ENCODE measurements around the gene IL6. TPM values are rescaled to one million over a fixed set of nuclear protein-coding genes. Genes with fewer than 3 reads are reported as not detected.
A peak's percentile ranks its signal among the peaks of the same experiment; 100 is the strongest.
"Not testable (repeated sequence)": the region's sequence is repeated elsewhere in the genome, so short reads cannot be mapped to it uniquely, and the experiment has no call there.

IL6 gene
- total and polyA plus RNA-seq, 2 of the 13 experiments (the other 11 are each of a cell fraction or from before 2014, with no cell fraction given), result not detected

- BruUV-seq (replicated peaks); H3K27ac ChIP-seq (ENCODE audit: extremely low read length, insufficient read depth, low read length); ATAC-seq; H3K27me3 ChIP-seq (ENCODE audit: control insufficient read depth in 1 of 2, insufficient read depth in 2 of 2, low read length in 2 of 2); H3K9ac ChIP-seq (ENCODE audit: insufficient read depth, low read depth, low read length); H2AFZ ChIP-seq (ENCODE audit: low read length); DNase-seq (ENCODE audit: low spot score); H3K4me1 ChIP-seq (ENCODE audit: insufficient read depth, low read length); H3K9me3 ChIP-seq (ENCODE audit: low read length); H3K4me3 ChIP-seq (replicated peaks in 1 of 3; ENCODE audit: insufficient read depth in 1 of 3, low read depth in 2 of 3, low read length in 3 of 3); intact Hi-C loops (cut with micrococcal nuclease; ENCODE audit: unreplicated experiment); CTCF ChIA-PET (ENCODE audit: low intra/inter-chr PET ratio, low total read pairs); in situ Hi-C loops (cut with HindIII; ENCODE audit: extremely low pct_ligation_motif_present, low pct_unique_long_range_greater_than_20kb); POLR2A ChIA-PET; H3K36me3 ChIP-seq (replicated peaks in 1 of 2; ENCODE audit: control insufficient read depth in 1 of 2, insufficient read depth in 2 of 2, low read length in 2 of 2); H4K20me1 ChIP-seq (ENCODE audit: insufficient read depth, low read length); H3K79me2 ChIP-seq (ENCODE audit: insufficient read depth, low read length); FAIRE-seq; H3K4me2 ChIP-seq (ENCODE audit: low read depth, low read length); TF ChIP-seq LCORL (CRISPR knock-in tag; IDR thresholded peaks at IDR 0.05): not testable (repeated sequence)
- 59% methylated on average over 8 of the region's 8 CpGs for WGBS (ENCODE audit: low lambda C conversion rate)
- peak; percentile 90 for TF ChIP-seq LCORL (IDR thresholded peaks at IDR 0.05)
Measured at GRCh38 chr7:22688934-22689333, 38.1 kb upstream of the IL6 start.

- peaks cover 0 to 6% of the 10 kb centered on the region in 2 experiments; a peak in 1 of 5 replicates for H3K27me3 ChIP-seq (ENCODE audit: control insufficient read depth in 1 of 2, insufficient read depth in 2 of 2, low read length in 2 of 2)
- ChIA-PET POLR2A (no interaction called here), CTCF (ENCODE audit: low intra/inter-chr PET ratio, low total read pairs) (no interaction called here)
- DNase-seq (ENCODE audit: low spot score) (no peak), ATAC-seq (no peak), FAIRE-seq (no peak)
- H3K79me2 ChIP-seq (ENCODE audit: insufficient read depth, low read length), result no peaks in the 10 kb centered on the region
- no peak overlapping the region for H3K27ac ChIP-seq (ENCODE audit: extremely low read length, insufficient read depth, low read length)
- H3K9ac ChIP-seq (ENCODE audit: insufficient read depth, low read depth, low read length), result no peak overlapping the region
- H2AFZ ChIP-seq (ENCODE audit: low read length), result no peak overlapping the region
- BruUV-seq (replicated peaks), result no TSS peak
- no peaks in the 10 kb centered on the region for H3K9me3 ChIP-seq (ENCODE audit: low read length)
- H3K4me3 ChIP-seq (replicated peaks in 1 of 3; ENCODE audit: insufficient read depth in 1 of 3, low read depth in 2 of 3, low read length in 3 of 3), result no peak overlapping the region
- intact Hi-C loops (cut with micrococcal nuclease; ENCODE audit: unreplicated experiment), result no loop called here
- H3K36me3 ChIP-seq (replicated peaks in 1 of 2; ENCODE audit: control insufficient read depth in 1 of 2, insufficient read depth in 2 of 2, low read length in 2 of 2), result no peaks in the 10 kb centered on the region
- in situ Hi-C loops (cut with HindIII; ENCODE audit: extremely low pct_ligation_motif_present, low pct_unique_long_range_greater_than_20kb), result no loop called here
- 36% methylated on average over 5 of the region's 5 CpGs for WGBS (ENCODE audit: low lambda C conversion rate)
- no peaks in the 10 kb centered on the region for H4K20me1 ChIP-seq (ENCODE audit: insufficient read depth, low read length)
- H3K4me1 ChIP-seq (ENCODE audit: insufficient read depth, low read length), result no peaks in the 10 kb centered on the region
- no peak overlapping the region for H3K4me2 ChIP-seq (ENCODE audit: low read depth, low read length)
- TF ChIP-seq ZNF639 (CRISPR knock-in tag; conservative IDR thresholded peaks at IDR 0.05) (no peak), TOE1 (CRISPR knock-in tag; IDR thresholded peaks at IDR 0.05) (no peak), HOXA3 (CRISPR knock-in tag; IDR thresholded peaks at IDR 0.05) (no peak), IRF9 (CRISPR knock-in tag; IDR thresholded peaks at IDR 0.05; ENCODE audit: borderline replicate concordance) (no peak), ZNF816 (CRISPR knock-in tag; IDR thresholded peaks at IDR 0.05; ENCODE audit: borderline replicate concordance) (no peak), HES4 (CRISPR knock-in tag; IDR thresholded peaks at IDR 0.05; ENCODE audit: borderline replicate concordance) (no peak), ZNF3 (CRISPR knock-in tag; IDR thresholded peaks at IDR 0.05) (no peak), SOX13 (IDR thresholded peaks at IDR 0.05) (no peak), SOX13 (CRISPR knock-in tag; conservative IDR thresholded peaks at IDR 0.05 in 1 of 2, IDR thresholded peaks at IDR 0.05 in 1 of 2) (no peak), AFF4 (CRISPR knock-in tag; IDR thresholded peaks at IDR 0.05) (no peak)
Measured at GRCh38 chr7:22694597-22695207, 32.3 kb upstream of the IL6 start.

Data from HepG2 (cell line).